Ascending aorta (tissue), 2 donors: Measurements from ENCODE around the gene SEC16B. TPM values are rescaled to one million over a fixed set of nuclear protein-coding genes. Genes with fewer than 3 reads are reported as not detected.

Experiments
- DNase-seq, 2 donors: peaks; one replicate each; pipeline ENCODE4 v3.0.0-alpha.2; 2019; ENCODE audit warnings: low spot score in 2 of 2
- H3K27ac ChIP-seq, 2 donors: fragments of 200-600 bp; sonication (generic); one replicate each; pipeline ENCODE4 v1.5.1; 2016 to 2017; ENCODE audit warnings: mild to moderate bottlenecking in 1 of 2
- H3K27me3 ChIP-seq: fragments of 200-600 bp; sonication (generic); one replicate; pipeline ENCODE4 v1.5.1; 2017
- H3K36me3 ChIP-seq, 2 donors: fragments of 200-600 bp; sonication (generic); one replicate each; pipeline ENCODE4 v1.5.1; 2016
- H3K4me1 ChIP-seq, 2 donors: fragments of 200-600 bp; sonication (generic); one replicate each; pipeline ENCODE4 v1.5.1; 2016 to 2017; ENCODE audit warnings: mild to moderate bottlenecking in 1 of 2
- H3K4me3 ChIP-seq, 2 donors: fragments of 200-600 bp; sonication (generic); one replicate each; pipeline ENCODE4 v1.5.1; 2016 to 2017; ENCODE audit warnings: mild to moderate bottlenecking in 1 of 2
- H3K9me3 ChIP-seq, 2 donors: fragments of 200-600 bp; sonication (generic); one replicate each; pipeline ENCODE4 v1.5.1; 2016
- intact Hi-C: fragments of 100-400 bp; cut with DNase I; formaldehyde crosslinking; loops from one replicate; pipeline ENCODE4 v1.15.1; 2023
- total RNA-seq: library from RNA; depleted of rRNA; stranded (reverse); fragments of >200 nt; gene quantifications from one replicate; pipeline ENCODE4 v1.1.0, GENCODE V29; 2016
- TF ChIP-seq, protein P1 (sequence below), 3 experiments: fragments of 200-600 bp in 2 of 3; fragments of 450-650 bp in 1 of 3; sonication (generic) in 2 of 3; IDR thresholded peaks; one replicate each; pipeline ENCODE4 v1.5.1; 2016 to 2019; ENCODE audit warnings: antibody characterized with exemption in 3 of 3, mild to moderate bottlenecking in 1 of 3, moderate library complexity in 1 of 3

SEC16B gene
- total RNA-seq, 1 donor from 2014 or later: 8.6 TPM

DNA sequence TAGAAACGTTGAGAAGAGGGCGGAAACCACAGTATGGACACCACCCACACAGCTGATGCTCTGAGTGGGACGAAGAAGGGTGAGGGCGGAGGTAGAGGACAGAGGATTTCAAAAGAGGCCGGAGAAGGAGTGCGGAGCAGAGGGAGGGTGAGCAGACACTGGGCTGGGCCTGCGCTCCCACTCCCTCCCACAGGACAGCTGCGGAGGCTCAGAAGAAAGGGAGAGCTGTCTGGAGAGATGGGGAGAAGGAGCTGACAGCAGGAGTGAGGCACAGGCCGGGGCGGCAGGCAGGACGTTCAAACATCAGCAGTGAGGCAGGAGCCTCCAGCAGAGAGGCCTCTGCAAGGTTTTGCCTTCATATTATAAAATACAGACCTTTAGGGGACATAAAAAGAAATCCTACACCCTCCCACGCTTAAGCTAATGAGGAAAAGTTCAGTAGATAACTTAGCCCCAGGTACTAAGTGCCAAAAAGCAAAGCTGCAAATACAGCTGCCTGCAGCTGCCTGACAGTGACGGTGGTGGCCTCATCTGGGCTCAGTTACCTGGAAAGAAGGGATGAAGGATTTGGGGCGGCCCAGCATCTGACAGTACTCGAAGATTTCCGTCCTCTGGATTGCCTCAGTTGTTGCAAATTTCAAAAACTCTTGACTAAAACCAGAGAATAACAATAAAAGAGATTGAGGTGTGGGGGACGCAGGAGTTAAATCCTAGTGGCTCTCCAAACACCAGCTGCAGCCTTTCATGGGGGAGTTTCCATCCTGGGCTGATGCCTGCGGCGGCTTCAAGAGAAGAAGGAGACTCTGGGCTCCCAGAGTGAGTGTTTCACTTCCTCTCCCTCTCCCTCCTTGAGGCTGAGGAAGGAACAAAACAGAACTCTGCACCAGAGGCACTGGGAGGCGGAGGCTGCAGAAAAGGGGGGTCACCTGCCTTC, 25.6 kb downstream of the SEC16B start:
- Histone ChIP-seq H3K9me3 (no peaks in the 10 kb centered on the region), H3K4me3 (no peak overlapping the region), H3K27ac (no peak overlapping the region), H3K27me3 (no peaks in the 10 kb centered on the region), H3K36me3 (peaks cover 33 to 55% of the 10 kb centered on the region in 2 donors), H3K4me1 (no peaks in the 10 kb centered on the region)
- TF ChIP-seq, protein P1, sequence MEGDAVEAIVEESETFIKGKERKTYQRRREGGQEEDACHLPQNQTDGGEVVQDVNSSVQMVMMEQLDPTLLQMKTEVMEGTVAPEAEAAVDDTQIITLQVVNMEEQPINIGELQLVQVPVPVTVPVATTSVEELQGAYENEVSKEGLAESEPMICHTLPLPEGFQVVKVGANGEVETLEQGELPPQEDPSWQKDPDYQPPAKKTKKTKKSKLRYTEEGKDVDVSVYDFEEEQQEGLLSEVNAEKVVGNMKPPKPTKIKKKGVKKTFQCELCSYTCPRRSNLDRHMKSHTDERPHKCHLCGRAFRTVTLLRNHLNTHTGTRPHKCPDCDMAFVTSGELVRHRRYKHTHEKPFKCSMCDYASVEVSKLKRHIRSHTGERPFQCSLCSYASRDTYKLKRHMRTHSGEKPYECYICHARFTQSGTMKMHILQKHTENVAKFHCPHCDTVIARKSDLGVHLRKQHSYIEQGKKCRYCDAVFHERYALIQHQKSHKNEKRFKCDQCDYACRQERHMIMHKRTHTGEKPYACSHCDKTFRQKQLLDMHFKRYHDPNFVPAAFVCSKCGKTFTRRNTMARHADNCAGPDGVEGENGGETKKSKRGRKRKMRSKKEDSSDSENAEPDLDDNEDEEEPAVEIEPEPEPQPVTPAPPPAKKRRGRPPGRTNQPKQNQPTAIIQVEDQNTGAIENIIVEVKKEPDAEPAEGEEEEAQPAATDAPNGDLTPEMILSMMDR (IDR thresholded peaks at IDR 0.05): no peak
- no peak for DNase-seq
- intact Hi-C loops: no loop called here

DNA sequence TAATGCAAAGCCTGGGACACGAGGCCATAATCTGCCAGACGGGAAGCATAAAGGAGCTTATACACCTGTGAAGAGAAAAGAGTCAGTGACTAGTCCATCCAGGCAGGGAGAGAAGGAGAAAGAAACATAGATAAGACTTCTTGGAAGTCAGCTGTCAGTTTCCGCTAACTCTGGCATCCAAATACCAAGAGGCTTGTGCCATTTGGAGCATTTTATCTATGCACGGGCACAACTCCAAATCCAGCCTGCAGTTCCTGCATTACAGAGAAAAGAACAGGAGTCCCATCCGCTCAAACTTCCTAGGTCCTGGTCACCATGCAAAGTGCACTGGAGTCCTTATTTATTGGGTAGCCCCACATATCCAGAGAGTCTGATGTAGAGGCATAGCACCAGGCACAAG, 27.9 kb downstream of the SEC16B start:
- intact Hi-C loops: no loop called here
- Histone ChIP-seq H3K9me3 (no peaks in the 10 kb centered on the region), H3K4me1 (no peaks in the 10 kb centered on the region), H3K27ac (no peak overlapping the region), H3K27me3 (no peaks in the 10 kb centered on the region), H3K4me3 (no peak overlapping the region), H3K36me3 (peaks cover 33 to 60% of the 10 kb centered on the region in 2 donors)
- no peak for DNase-seq
- TF ChIP-seq, protein P1 (IDR thresholded peaks at IDR 0.05): no peak

DNA sequence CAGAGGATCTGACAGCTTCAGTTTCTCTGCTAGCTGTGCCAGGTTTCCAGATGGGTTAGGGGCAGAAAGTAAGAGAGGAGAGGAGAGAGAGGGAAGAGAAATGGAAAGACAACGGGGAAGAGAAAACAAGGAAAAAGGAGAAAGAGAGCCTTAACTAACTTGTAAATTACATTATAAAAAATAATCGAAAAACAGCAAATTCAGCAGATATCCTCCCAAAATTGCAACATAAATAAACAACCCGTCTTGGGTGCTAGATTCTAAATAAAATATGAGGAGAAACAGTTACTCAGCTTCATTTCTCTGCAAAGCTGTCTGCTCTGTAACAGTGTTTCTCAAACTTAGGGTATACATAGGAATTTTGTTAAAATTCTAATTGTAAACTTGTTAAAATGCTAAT, 29.2 kb downstream of the SEC16B start:
- H3K27ac ChIP-seq: no peak overlapping the region
- TF ChIP-seq, protein P1 (IDR thresholded peaks at IDR 0.05): no peak
- H3K4me1 ChIP-seq: no peaks in the 10 kb centered on the region
- no peak for DNase-seq
- intact Hi-C loops: no loop called here
- no peaks in the 10 kb centered on the region for H3K27me3 ChIP-seq
- no peak overlapping the region for H3K4me3 ChIP-seq
- peaks cover 38 to 62% of the 10 kb centered on the region in 2 donors for H3K36me3 ChIP-seq
- no peaks in the 10 kb centered on the region for H3K9me3 ChIP-seq

DNA sequence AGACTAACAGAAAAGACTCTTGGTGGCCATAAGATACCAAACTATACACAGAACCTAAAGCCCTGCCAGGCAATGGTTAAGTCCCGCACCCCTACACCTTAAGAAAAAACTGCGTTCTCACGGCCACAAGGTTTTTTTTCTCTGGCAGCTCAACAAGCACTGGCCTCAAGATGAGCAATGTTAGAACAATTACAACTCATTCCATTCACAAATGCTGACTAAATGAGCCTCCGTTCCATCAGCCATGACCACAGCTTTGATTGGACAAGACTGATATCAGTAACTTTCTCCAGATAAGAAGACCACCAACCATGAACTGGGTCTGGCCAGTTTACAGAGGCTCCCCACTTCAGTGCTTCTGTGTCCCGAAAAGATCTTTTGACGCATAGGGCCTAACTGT, 31.9 kb downstream of the SEC16B start:
- Histone ChIP-seq H3K4me3 (no peak overlapping the region), H3K4me1 (no peaks in the 10 kb centered on the region), H3K36me3 (peaks cover 33 to 48% of the 10 kb centered on the region in 2 donors), H3K27ac (no peak overlapping the region), H3K9me3 (no peaks in the 10 kb centered on the region), H3K27me3 (no peaks in the 10 kb centered on the region)
- no peak for DNase-seq
- intact Hi-C loops: no loop called here
- TF ChIP-seq, protein P1 (IDR thresholded peaks at IDR 0.05): no peak

DNA sequence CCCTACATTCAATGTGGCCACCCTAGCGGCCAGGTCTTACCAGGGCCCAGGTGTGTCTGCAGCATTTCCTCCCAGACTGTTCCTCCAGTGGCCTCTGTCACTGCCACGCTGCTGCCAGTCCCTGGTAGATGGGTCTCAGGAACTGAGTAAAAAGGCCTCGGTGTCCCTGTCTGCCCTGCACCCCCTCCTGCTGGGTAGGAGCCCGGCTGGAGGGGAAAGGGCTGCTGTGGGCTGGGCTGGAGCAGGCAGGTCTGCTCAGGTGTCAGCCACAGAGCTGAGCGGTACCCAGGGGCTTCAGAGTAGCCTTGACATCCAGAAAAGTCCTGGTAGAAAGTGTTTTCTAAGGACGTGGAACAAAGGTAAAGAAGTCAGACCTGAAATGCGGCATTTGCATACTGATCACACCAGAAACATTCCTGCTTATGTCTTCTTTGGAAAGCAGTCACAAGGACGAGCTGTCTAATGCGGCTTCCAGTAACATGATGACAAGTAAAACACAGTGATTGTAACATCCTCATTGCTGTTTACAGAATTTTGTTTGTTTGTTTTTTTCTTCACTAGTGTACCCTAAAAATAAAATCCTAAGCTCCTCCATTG, 32.6 kb downstream of the SEC16B start:
- Histone ChIP-seq H3K36me3 (peaks cover 34 to 53% of the 10 kb centered on the region in 2 donors), H3K4me3 (no peak overlapping the region), H3K4me1 (no peaks in the 10 kb centered on the region), H3K27ac (no peak overlapping the region), H3K27me3 (no peaks in the 10 kb centered on the region), H3K9me3 (no peaks in the 10 kb centered on the region)
- intact Hi-C loops: no loop called here
- TF ChIP-seq, protein P1 (IDR thresholded peaks at IDR 0.05): no peak
- DNase-seq: no peak
